ENCODE measurements around the gene RFX3.
"Not testable (repeated sequence)": the region's sequence is repeated elsewhere in the genome, so short reads cannot be mapped to it uniquely, and the experiment has no call there.

RFX3 gene

GRCh38 chr9:3342159-3342777 lies 183.5 kb downstream of the RFX3 start:
- peak; percentile 43 for FAIRE-seq

GRCh38 chr9:3337515-3338225 lies 188.1 kb downstream of the RFX3 start:
- FAIRE-seq = no peak

- FAIRE-seq = no peak
Observed at GRCh38 chr9:3336951-3337350, 188.8 kb downstream of the RFX3 start.

GRCh38 chr9:3332802-3333201 lies 193.0 kb downstream of the RFX3 start:
- FAIRE-seq = peak; percentile 47

GRCh38 chr9:3331801-3332200 lies 194.0 kb downstream of the RFX3 start:
- no peak for FAIRE-seq

GRCh38 chr9:3330792-3331420 lies 194.9 kb downstream of the RFX3 start:
- no peak for FAIRE-seq

- no peak for FAIRE-seq
Observed at GRCh38 chr9:3329361-3329760, 196.4 kb downstream of the RFX3 start.

- peak; percentile 13 for FAIRE-seq
Observed at GRCh38 chr9:3323714-3324113, 202.1 kb downstream of the RFX3 start.

- FAIRE-seq = no peak
Observed at GRCh38 chr9:3321186-3321585, 204.6 kb downstream of the RFX3 start.

- FAIRE-seq = not testable (repeated sequence)
Observed at GRCh38 chr9:3312595-3312994, 213.2 kb downstream of the RFX3 start.

GRCh38 chr9:3308609-3309008 lies 217.2 kb downstream of the RFX3 start:
- no peak for FAIRE-seq

GRCh38 chr9:3304388-3304787 lies 221.4 kb downstream of the RFX3 start:
- not testable (repeated sequence) for FAIRE-seq

GRCh38 chr9:3299872-3300271 lies 225.9 kb downstream of the RFX3 start:
- no peak for FAIRE-seq

- no peak for FAIRE-seq
Observed at GRCh38 chr9:3296536-3296935, 229.3 kb downstream of the RFX3 start.

- FAIRE-seq = no peak
Observed at GRCh38 chr9:3292311-3292710, 233.5 kb downstream of the RFX3 start.

GRCh38 chr9:3290231-3290840 lies 235.5 kb downstream of the RFX3 start:
- no peak for FAIRE-seq

GRCh38 chr9:3288686-3289085 lies 237.1 kb downstream of the RFX3 start:
- peak; percentile 17 for FAIRE-seq

GRCh38 chr9:3285365-3286161 lies 240.2 kb downstream of the RFX3 start:
- FAIRE-seq = no peak

GRCh38 chr9:3282365-3282764 lies 243.4 kb downstream of the RFX3 start:
- no peak for FAIRE-seq

GRCh38 chr9:3281399-3281798 lies 244.4 kb downstream of the RFX3 start:
- no peak for FAIRE-seq

- no peak for FAIRE-seq
Observed at GRCh38 chr9:3277200-3277599, 248.6 kb downstream of the RFX3 start.

GRCh38 chr9:3271581-3271980 lies 254.2 kb downstream of the RFX3 start:
- no peak for FAIRE-seq

- FAIRE-seq = no peak
Observed at GRCh38 chr9:3271157-3271556, 254.6 kb downstream of the RFX3 start.
